Activated CD8-positive, alpha-beta memory T cell treated with anti-CD3 and anti-CD28 coated beads, Interleukin-2, amount 10 ng/mL, durations not matched to agents 7 days and 5 days (primary cell): ENCODE results near the gene MEGF6. TPM values are rescaled to one million over a fixed set of nuclear protein-coding genes. Genes with fewer than 3 reads are reported as not detected.
A peak's percentile ranks its signal among the peaks of the same experiment; 100 is the strongest.

Source experiments
- ATAC-seq: fragments of 150-1000 bp; cut with Tn5 transposase; one replicate; pipeline ENCODE4 v1.10.0; 2021; ENCODE audit warnings: moderate library complexity
- CTCF ChIA-PET: fragments of 350-600 bp; sonication (Branson Sonifier 250); formaldehyde crosslinking; loops from one replicate; lab custom pipeline; 2021; ENCODE audit warnings: antibody characterized with exemption; lab: Charles Lee
- DNase-seq: peaks from one replicate; pipeline ENCODE4 v3.0.0-alpha.2; 2020
- H3K27ac Mint-ChIP-seq: one replicate; pipeline ENCODE4 v1.8.0; 2021; ENCODE audit warnings: mild to moderate bottlenecking, mixed read lengths
- H3K27me3 Mint-ChIP-seq: one replicate; pipeline ENCODE4 v1.8.0; 2021; ENCODE audit warnings: mixed read lengths
- H3K36me3 Mint-ChIP-seq: one replicate; pipeline ENCODE4 v1.8.0; 2021; ENCODE audit warnings: mild to moderate bottlenecking, mixed read lengths
- H3K4me1 Mint-ChIP-seq: one replicate; pipeline ENCODE4 v1.8.0; 2021; ENCODE audit warnings: mixed read lengths
- H3K4me3 Mint-ChIP-seq: one replicate; pipeline ENCODE4 v1.8.0; 2021; ENCODE audit warnings: mild to moderate bottlenecking, moderate library complexity, mixed read lengths
- H3K9me3 Mint-ChIP-seq: one replicate; pipeline ENCODE4 v1.8.0; 2022; ENCODE audit warnings: low read depth, mixed read lengths
- total RNA-seq, 2 experiments: library from RNA; stranded (reverse); gene quantifications; one replicate each; pipeline ENCODE4 v1.2.3, GENCODE V29; 2021

The MEGF6 gene
- total RNA-seq, 2 experiments from 2014 or later = 2.1 to 11.2 TPM

DNA sequence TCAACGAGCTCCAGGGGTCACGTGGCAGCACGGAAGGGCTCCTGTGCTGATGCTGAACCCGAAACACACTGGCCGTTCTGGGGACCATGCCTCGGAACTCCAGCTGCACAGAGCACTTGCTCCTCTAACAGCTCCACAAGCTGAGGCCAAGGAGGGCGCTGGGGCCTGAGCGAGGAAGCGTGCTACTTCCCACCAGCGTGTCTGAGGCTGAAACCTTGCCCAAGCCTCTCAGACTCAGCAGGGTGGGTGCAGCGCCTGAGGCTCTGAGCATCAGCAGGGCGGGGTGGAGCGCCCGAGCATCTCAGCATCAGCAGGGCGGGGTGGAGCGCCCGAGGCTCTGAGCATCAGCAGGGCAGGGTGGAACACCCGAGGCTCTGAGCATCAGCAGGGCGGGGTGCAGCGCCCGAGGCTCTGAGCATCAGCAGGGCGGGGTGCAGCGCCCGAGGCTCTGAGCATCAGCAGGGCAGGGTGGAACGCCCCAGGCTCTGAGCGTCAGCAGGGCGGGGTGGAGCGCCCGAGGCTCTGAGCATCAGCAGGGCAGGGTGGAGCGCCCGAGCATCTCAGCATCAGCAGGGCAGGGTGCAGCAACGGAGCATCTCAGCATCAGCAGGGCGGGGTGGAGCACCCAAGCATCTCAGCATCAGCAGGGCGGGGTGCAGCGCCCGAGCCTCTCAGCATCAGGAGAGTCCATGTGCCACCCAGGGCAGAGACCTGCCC is 29.0 kb upstream of the MEGF6 start:
- H3K27ac Mint-ChIP-seq = no peak overlapping the region
- H3K27me3 Mint-ChIP-seq = no peaks in the 10 kb centered on the region
- H3K4me3 Mint-ChIP-seq = no peak overlapping the region
- DNase-seq = no peak
- peaks cover 14% of the 10 kb centered on the region for H3K36me3 Mint-ChIP-seq
- H3K4me1 Mint-ChIP-seq = no peaks in the 10 kb centered on the region
- H3K9me3 Mint-ChIP-seq = no peaks in the 10 kb centered on the region
- no peak for ATAC-seq
- CTCF ChIA-PET = no interaction called here

GRCh38 chr1:3639397-3639911 is 28.1 kb upstream of the MEGF6 start:
- no peak for DNase-seq
- H3K27ac Mint-ChIP-seq = no peak overlapping the region
- H3K27me3 Mint-ChIP-seq = no peaks in the 10 kb centered on the region
- no peak overlapping the region for H3K4me3 Mint-ChIP-seq
- peaks cover 13% of the 10 kb centered on the region for H3K36me3 Mint-ChIP-seq
- H3K9me3 Mint-ChIP-seq = no peaks in the 10 kb centered on the region
- no peaks in the 10 kb centered on the region for H3K4me1 Mint-ChIP-seq
- CTCF ChIA-PET = no interaction called here
- ATAC-seq = no peak

- Mint-ChIP-seq H3K4me3 (no peak overlapping the region), H3K36me3 (peaks cover 14% of the 10 kb centered on the region), H3K9me3 (no peaks in the 10 kb centered on the region), H3K27ac (no peak overlapping the region), H3K4me1 (no peaks in the 10 kb centered on the region), H3K27me3 (no peaks in the 10 kb centered on the region)
- CTCF ChIA-PET = no interaction called here
- ATAC-seq (no peak), DNase-seq (no peak)
Measured at GRCh38 chr1:3638676-3639075, 27.4 kb upstream of the MEGF6 start.

- no peak for DNase-seq
- CTCF ChIA-PET = interaction anchor here (1.2 kb wide), 1 partner anchor 19 kb away, joined by 4 read pairs; no protein-coding TSS in a partner anchor
- no peak overlapping the region for H3K27ac Mint-ChIP-seq
Measured at GRCh38 chr1:3638027-3638426, 26.7 kb upstream of the MEGF6 start.

GRCh38 chr1:3636531-3636930 is 25.2 kb upstream of the MEGF6 start:
- no peak for ATAC-seq
- Mint-ChIP-seq H3K36me3 (peaks cover 13% of the 10 kb centered on the region), H3K9me3 (no peaks in the 10 kb centered on the region), H3K27ac (no peak overlapping the region), H3K4me1 (no peaks in the 10 kb centered on the region), H3K4me3 (no peak overlapping the region), H3K27me3 (no peaks in the 10 kb centered on the region)
- DNase-seq = no peak
- CTCF ChIA-PET = interaction anchor here (1.5 kb wide), 1 partner anchor 18 kb away, joined by 3 read pairs; no protein-coding TSS in a partner anchor

More at GRCh38 chr1:3638027-3638426, 26.7 kb upstream of the MEGF6 start:
- H3K4me1 Mint-ChIP-seq = no peaks in the 10 kb centered on the region
- H3K36me3 Mint-ChIP-seq = peaks cover 14% of the 10 kb centered on the region
- no peaks in the 10 kb centered on the region for H3K9me3 Mint-ChIP-seq
- no peaks in the 10 kb centered on the region for H3K27me3 Mint-ChIP-seq
- no peak overlapping the region for H3K4me3 Mint-ChIP-seq
- no peak for ATAC-seq

DNA sequence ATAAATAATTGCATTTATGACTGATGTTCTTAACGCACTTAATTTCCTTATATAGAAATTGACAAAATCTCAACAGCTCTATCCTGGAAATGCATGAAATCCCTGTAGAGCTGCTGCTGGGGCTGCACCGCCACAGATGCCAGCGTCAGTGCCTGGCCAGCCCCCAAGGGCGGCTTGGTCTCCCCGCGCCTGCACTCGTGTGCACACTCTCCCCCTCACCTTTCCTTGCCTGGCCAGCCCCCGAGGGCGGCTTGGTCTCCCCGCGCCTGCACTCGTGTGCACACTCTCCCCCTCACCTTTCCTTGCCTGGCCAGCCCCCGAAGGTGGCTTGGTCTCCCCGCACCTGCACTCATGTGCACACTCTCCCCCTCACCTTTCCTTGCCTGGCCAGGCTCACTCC is 24.8 kb upstream of the MEGF6 start:
- Mint-ChIP-seq H3K4me3 (no peak overlapping the region), H3K27ac (no peak overlapping the region), H3K4me1 (no peaks in the 10 kb centered on the region), H3K27me3 (no peaks in the 10 kb centered on the region), H3K9me3 (no peaks in the 10 kb centered on the region), H3K36me3 (peaks cover 13% of the 10 kb centered on the region)
- CTCF ChIA-PET = interaction anchor here (1.5 kb wide), 1 partner anchor 17 kb away, joined by 3 read pairs; no protein-coding TSS in a partner anchor
- DNase-seq (no peak), ATAC-seq (no peak)

- Mint-ChIP-seq H3K36me3 (peaks cover 13% of the 10 kb centered on the region), H3K9me3 (no peaks in the 10 kb centered on the region), H3K27me3 (no peaks in the 10 kb centered on the region), H3K4me1 (peaks cover 4% of the 10 kb centered on the region), H3K27ac (no peak overlapping the region), H3K4me3 (no peak overlapping the region)
- DNase-seq = no peak
- CTCF ChIA-PET = no interaction called here
- no peak for ATAC-seq
Measured at GRCh38 chr1:3634059-3634800, 22.9 kb upstream of the MEGF6 start.

GRCh38 chr1:3633344-3634058 is 22.2 kb upstream of the MEGF6 start:
- DNase-seq (no peak), ATAC-seq (no peak)
- Mint-ChIP-seq H3K27me3 (no peaks in the 10 kb centered on the region), H3K9me3 (no peaks in the 10 kb centered on the region), H3K27ac (no peak overlapping the region), H3K4me3 (no peak overlapping the region), H3K4me1 (peaks cover 4% of the 10 kb centered on the region), H3K36me3 (peaks cover 9% of the 10 kb centered on the region)
- CTCF ChIA-PET = no interaction called here

DNA sequence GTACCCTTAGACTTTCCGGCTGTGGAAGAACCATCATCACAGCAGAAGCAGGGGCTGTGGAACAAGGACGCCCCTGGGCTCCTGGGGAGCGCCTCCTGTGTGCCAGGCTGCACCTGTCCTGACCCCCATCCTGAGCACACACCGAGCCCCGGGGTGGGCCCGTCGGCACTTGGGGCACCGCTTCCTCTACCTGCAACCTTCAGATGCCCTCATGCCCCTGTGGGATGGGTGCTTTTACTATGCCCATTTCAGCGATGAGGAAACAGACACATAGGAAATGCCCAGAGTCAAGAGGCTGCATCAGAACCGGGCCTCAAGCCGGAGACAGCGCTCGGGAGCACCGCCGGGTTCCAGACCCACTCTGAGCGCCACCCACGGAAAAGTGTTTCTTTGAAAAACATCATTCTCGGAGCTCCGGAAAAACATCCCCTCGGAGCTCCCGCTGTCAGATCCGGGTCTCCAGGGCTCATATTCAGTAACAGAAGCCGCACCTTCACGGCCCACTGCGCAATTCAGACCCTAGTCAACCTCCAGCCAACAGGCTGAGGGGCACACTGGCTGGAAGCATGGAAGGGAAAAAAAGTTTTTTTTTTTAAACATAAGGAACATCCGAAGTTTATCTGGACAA is 21.5 kb upstream of the MEGF6 start:
- H3K27ac Mint-ChIP-seq = no peak overlapping the region
- no peak overlapping the region for H3K4me3 Mint-ChIP-seq
- H3K9me3 Mint-ChIP-seq = no peaks in the 10 kb centered on the region
- CTCF ChIA-PET = interaction anchor here (1.2 to 1.5 kb wide), 2 partner anchors 13 to 14 kb away, joined by 3 to 5 read pairs; no protein-coding TSS in a partner anchor
- no peak for ATAC-seq
- DNase-seq = no peak
- peaks cover 7% of the 10 kb centered on the region for H3K36me3 Mint-ChIP-seq
- no peaks in the 10 kb centered on the region for H3K27me3 Mint-ChIP-seq
- peaks cover 4% of the 10 kb centered on the region for H3K4me1 Mint-ChIP-seq

GRCh38 chr1:3632298-3632697 is 21.0 kb upstream of the MEGF6 start:
- Mint-ChIP-seq H3K4me3 (no peak overlapping the region), H3K27ac (no peak overlapping the region), H3K4me1 (peaks cover 4% of the 10 kb centered on the region), H3K9me3 (no peaks in the 10 kb centered on the region), H3K27me3 (no peaks in the 10 kb centered on the region), H3K36me3 (peaks cover 7% of the 10 kb centered on the region)
- DNase-seq = no peak
- CTCF ChIA-PET = interaction anchor here (1.2 to 1.5 kb wide), 2 partner anchors 12 to 13 kb away, joined by 3 to 5 read pairs; no protein-coding TSS in a partner anchor
- no peak for ATAC-seq

DNA sequence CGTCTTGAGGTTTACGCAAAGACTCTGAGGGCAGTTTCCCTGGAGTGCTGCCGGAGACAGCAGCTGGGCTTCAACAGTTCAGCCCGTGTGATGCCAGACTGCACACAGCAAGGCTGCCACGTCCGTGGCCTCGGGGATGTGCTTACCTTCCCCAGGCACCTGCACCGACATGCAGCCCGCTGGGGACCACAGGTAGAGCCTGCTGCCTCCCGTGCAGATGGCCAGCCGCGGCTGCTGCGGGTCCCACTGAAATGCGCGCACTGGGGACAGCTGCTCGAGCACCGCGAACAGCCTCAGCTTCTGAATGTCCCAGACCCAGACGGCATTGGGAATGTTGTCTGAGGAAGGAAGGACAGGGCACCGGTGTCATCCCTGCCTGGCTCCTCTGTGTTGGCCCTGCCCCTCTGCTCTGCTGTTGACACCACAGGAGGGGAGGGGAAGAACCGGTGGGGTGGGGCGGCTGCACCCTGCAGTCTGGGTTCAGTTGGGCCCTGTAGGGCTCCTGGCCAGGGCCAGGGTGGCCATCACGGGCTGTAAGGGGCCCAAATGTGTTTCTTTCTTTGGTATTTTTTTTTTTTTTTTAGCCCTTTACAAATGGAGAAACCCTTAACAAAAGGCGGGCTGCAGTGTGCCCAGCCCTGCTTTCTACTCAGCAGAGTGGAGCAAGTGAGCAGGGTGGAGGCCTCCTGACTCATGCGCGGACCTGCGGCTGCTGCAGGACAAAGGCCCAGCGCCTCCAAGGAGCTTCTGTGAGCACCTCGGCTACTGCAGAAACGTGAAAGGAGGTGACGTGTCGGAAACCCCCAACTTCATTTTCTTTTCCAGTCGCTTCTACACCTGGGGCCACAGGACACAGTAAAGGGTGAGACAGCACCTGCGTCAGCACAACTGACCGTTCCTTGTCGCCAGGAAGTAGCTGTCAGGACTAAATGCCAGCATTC is 20.3 kb upstream of the MEGF6 start:
- H3K4me3 Mint-ChIP-seq = no peak overlapping the region
- H3K27me3 Mint-ChIP-seq = no peaks in the 10 kb centered on the region
- DNase-seq (no peak), ATAC-seq (no peak)
- peaks cover 7% of the 10 kb centered on the region for H3K36me3 Mint-ChIP-seq
- H3K4me1 Mint-ChIP-seq = peaks cover 4% of the 10 kb centered on the region
- CTCF ChIA-PET = interaction anchor here (1.2 to 4.4 kb wide), 3 partner anchors 11 to 13 kb away, joined by 3 to 24 read pairs (median 5); no protein-coding TSS in a partner anchor
- H3K9me3 Mint-ChIP-seq = no peaks in the 10 kb centered on the region
- H3K27ac Mint-ChIP-seq = no peak overlapping the region

GRCh38 chr1:3630914-3631313 is 19.6 kb upstream of the MEGF6 start:
- DNase-seq = no peak
- Mint-ChIP-seq H3K27ac (peak overlapping the region; percentile 19), H3K27me3 (no peaks in the 10 kb centered on the region), H3K36me3 (peaks cover 8% of the 10 kb centered on the region), H3K9me3 (no peaks in the 10 kb centered on the region), H3K4me3 (no peak overlapping the region), H3K4me1 (peaks cover 5% of the 10 kb centered on the region)
- ATAC-seq = no peak
- CTCF ChIA-PET = interaction anchor here (1.0 to 4.4 kb wide), 3 partner anchors 12 to 22 kb away, joined by 3 to 24 read pairs (median 3); no protein-coding TSS in a partner anchor
